OCI-LY1 (cell line): Measurements from ENCODE around the gene TREML4.

Experiments
- H2AFZ ChIP-seq: fragments of 200-600 bp; sonication (generic), shearing (Covaris generic); 2 replicates; pipeline ENCODE4 v1.6.0; 2014; ENCODE audit warnings: antibody characterized with exemption, mild to moderate bottlenecking, low read length
- H3F3A ChIP-seq: fragments of 200-600 bp; sonication (generic), shearing (Covaris generic); 2 replicates; pipeline ENCODE4 v1.6.0; 2014; ENCODE audit warnings: mild to moderate bottlenecking, antibody characterized with exemption, low read length, moderate library complexity; ENCODE audit not compliant: insufficient read depth
- H3K27ac ChIP-seq: fragments of 200-600 bp; sonication (generic); 2 replicates; pipeline ENCODE4 v1.5.1; 2014; ENCODE audit warnings: low read length, mixed run types, mild to moderate bottlenecking, low read depth; ENCODE audit not compliant: poor library complexity, severe bottlenecking
- H3K27me3 ChIP-seq: fragments of 200-600 bp; sonication (generic); 2 replicates; pipeline ENCODE4 v1.6.0; 2014; ENCODE audit warnings: antibody characterized with exemption, mild to moderate bottlenecking, low read length, moderate library complexity; ENCODE audit not compliant: insufficient read depth
- H3K36me3 ChIP-seq: fragments of 200-600 bp; sonication (generic); 2 replicates; pipeline ENCODE4 v1.6.1; 2014; ENCODE audit warnings: mild to moderate bottlenecking, antibody characterized with exemption, low read length, moderate library complexity, mixed read lengths; ENCODE audit not compliant: insufficient read depth
- H3K4me1 ChIP-seq: fragments of 200-600 bp; sonication (generic); 2 replicates; pipeline ENCODE4 v1.5.1; 2014; ENCODE audit warnings: mild to moderate bottlenecking, low read length, moderate library complexity; ENCODE audit not compliant: insufficient read depth, severe bottlenecking
- H3K4me2 ChIP-seq: fragments of 200-600 bp; sonication (generic), shearing (Covaris generic); 2 replicates; pipeline ENCODE4 v1.6.1; 2014; ENCODE audit warnings: low read length
- H3K4me3 ChIP-seq: fragments of 200-600 bp; sonication (generic); 2 replicates; pipeline ENCODE4 v1.5.1; 2014; ENCODE audit warnings: low read length, low read depth, mild to moderate bottlenecking, mixed read lengths; ENCODE audit not compliant: poor library complexity, severe bottlenecking
- H3K79me2 ChIP-seq: fragments of 200-600 bp; shearing (Covaris generic); 2 replicates; pipeline ENCODE4 v1.6.1; 2016; ENCODE audit warnings: mixed run types, low read length, mixed read lengths; ENCODE audit not compliant: insufficient read depth
- H3K9ac ChIP-seq: fragments of 200-600 bp; sonication (generic), shearing (Covaris generic); 2 replicates; pipeline ENCODE4 v1.6.1; 2014; ENCODE audit warnings: mild to moderate bottlenecking, low read length, mixed read lengths
- H3K9me2 ChIP-seq: fragments of 200-600 bp; sonication (generic), shearing (Covaris generic); 2 replicates; pipeline ENCODE4 v1.6.1; 2014; ENCODE audit warnings: low read depth, mild to moderate bottlenecking, low read length, mixed read lengths
- H3K9me3 ChIP-seq: fragments of 200-600 bp; shearing (Covaris generic); 2 replicates; pipeline ENCODE4 v1.6.1; 2014; ENCODE audit warnings: low read length, mixed read lengths
- H4K20me1 ChIP-seq: fragments of 200-600 bp; sonication (generic), shearing (Covaris generic); 2 replicates; pipeline ENCODE4 v1.6.0; 2016; ENCODE audit warnings: mild to moderate bottlenecking, low read length; ENCODE audit not compliant: insufficient read depth
- CTCF ChIP-seq: fragments of 200-600 bp; sonication (generic), shearing (Covaris generic); IDR thresholded peaks from 2 replicates; pipeline ENCODE4 v1.5.1; 2017; ENCODE audit warnings: mild to moderate bottlenecking, antibody characterized with exemption, low read length, moderate library complexity, mixed read lengths
- EZH2 ChIP-seq: fragments of 200-600 bp; sonication (generic), shearing (Covaris generic); IDR thresholded peaks from 2 replicates; pipeline ENCODE4 v1.8.0; 2017; ENCODE audit warnings: borderline replicate concordance, mixed run types, mild to moderate bottlenecking, antibody characterized with exemption, low read length, moderate library complexity, mixed read lengths

The TREML4 gene

GRCh38 chr6:41216616-41217015 is 11.5 kb upstream of the TREML4 start:
- TF ChIP-seq EZH2 (no peak), CTCF (no peak)
- no peak overlapping the region for H3K4me2 ChIP-seq
- H3K36me3 ChIP-seq: no peaks in the 10 kb centered on the region
- H3F3A ChIP-seq: no peaks in the 10 kb centered on the region
- no peaks in the 10 kb centered on the region for H3K27me3 ChIP-seq
- no peak overlapping the region for H2AFZ ChIP-seq
- H3K4me1 ChIP-seq: no peaks in the 10 kb centered on the region
- no peak overlapping the region for H3K4me3 ChIP-seq
- no peaks in the 10 kb centered on the region for H3K9me3 ChIP-seq
- H3K9ac ChIP-seq: no peak overlapping the region
- no peaks in the 10 kb centered on the region for H4K20me1 ChIP-seq
- no peak overlapping the region for H3K27ac ChIP-seq
- no peaks in the 10 kb centered on the region for H3K9me2 ChIP-seq
- H3K79me2 ChIP-seq: no peaks in the 10 kb centered on the region

- Histone ChIP-seq H3K4me2 (no peak overlapping the region), H3F3A (no peaks in the 10 kb centered on the region), H2AFZ (no peak overlapping the region), H3K27me3 (no peaks in the 10 kb centered on the region), H3K4me1 (no peaks in the 10 kb centered on the region), H3K4me3 (no peak overlapping the region), H3K79me2 (no peaks in the 10 kb centered on the region), H3K27ac (no peak overlapping the region), H3K9ac (no peak overlapping the region), H3K9me3 (no peaks in the 10 kb centered on the region), H3K36me3 (no peaks in the 10 kb centered on the region), H3K9me2 (no peaks in the 10 kb centered on the region), H4K20me1 (no peaks in the 10 kb centered on the region)
- TF ChIP-seq EZH2 (no peak), CTCF (no peak)
These were observed 6.1 kb upstream of the TREML4 start for GRCh38 chr6:41222045-41222444.

GRCh38 chr6:41222513-41222912 is 5.6 kb upstream of the TREML4 start:
- no peaks in the 10 kb centered on the region for H3K36me3 ChIP-seq
- no peaks in the 10 kb centered on the region for H3F3A ChIP-seq
- H3K79me2 ChIP-seq: no peaks in the 10 kb centered on the region
- H3K4me3 ChIP-seq: no peak overlapping the region
- H3K9me2 ChIP-seq: no peaks in the 10 kb centered on the region
- H3K27me3 ChIP-seq: no peaks in the 10 kb centered on the region
- no peak overlapping the region for H3K27ac ChIP-seq
- H3K4me1 ChIP-seq: no peaks in the 10 kb centered on the region
- no peak overlapping the region for H3K4me2 ChIP-seq
- TF ChIP-seq EZH2: no peak
- TF ChIP-seq CTCF: no peak
- H3K9ac ChIP-seq: no peak overlapping the region
- no peak overlapping the region for H2AFZ ChIP-seq
- H4K20me1 ChIP-seq: no peaks in the 10 kb centered on the region
- H3K9me3 ChIP-seq: no peaks in the 10 kb centered on the region
